Stimulated activated CD4-positive, alpha-beta T cell treated with anti-CD3 and anti-CD28 coated beads, Interleukin-15, amount 100 ng/mL, for 48 hours (primary cell): ENCODE measurements around the gene SSPN.

Experiments
- DNase-seq, 2 donors: peaks; one replicate each; pipeline ENCODE4 v3.0.0-alpha.2; 2020; ENCODE audit warnings: low read depth in 2 of 2

Gene SSPN

GRCh38 chr12:26187014-26187798 lies 8.2 kb upstream of the SSPN start:
- no peak for DNase-seq

GRCh38 chr12:26188127-26188526 lies 7.2 kb upstream of the SSPN start:
- no peak for DNase-seq

GRCh38 chr12:26188641-26189040 lies 6.7 kb upstream of the SSPN start:
- no peak for DNase-seq

GRCh38 chr12:26192142-26192541 lies 3.2 kb upstream of the SSPN start:
- no peak for DNase-seq

GRCh38 chr12:26193539-26193938 lies 1.8 kb upstream of the SSPN start:
- DNase-seq: no peak

- DNase-seq: no peak
Measured at GRCh38 chr12:26195641-26196420, 458 bp downstream of the SSPN start.

- no peak for DNase-seq
Measured at GRCh38 chr12:26196421-26196716, 996 bp downstream of the SSPN start.

- no peak for DNase-seq
Measured at GRCh38 chr12:26197832-26198231, 2.5 kb downstream of the SSPN start.

GRCh38 chr12:26198742-26199141 lies 3.4 kb downstream of the SSPN start:
- DNase-seq: no peak

- no peak for DNase-seq
Measured at GRCh38 chr12:26203167-26203780, 7.9 kb downstream of the SSPN start.

- DNase-seq: no peak
Measured at GRCh38 chr12:26204612-26205289, 9.4 kb downstream of the SSPN start.

- no peak for DNase-seq
Measured at GRCh38 chr12:26205298-26205697, 9.9 kb downstream of the SSPN start.

GRCh38 chr12:26205941-26206340 lies 10.6 kb downstream of the SSPN start:
- DNase-seq: no peak

GRCh38 chr12:26211331-26211730 lies 16.0 kb downstream of the SSPN start:
- DNase-seq: no peak

- no peak for DNase-seq
Measured at GRCh38 chr12:26212396-26212795, 17.0 kb downstream of the SSPN start.

GRCh38 chr12:26212988-26213387 lies 17.6 kb downstream of the SSPN start:
- no peak for DNase-seq

GRCh38 chr12:26214121-26214520 lies 18.7 kb downstream of the SSPN start:
- DNase-seq: no peak

GRCh38 chr12:26219736-26220135 lies 24.4 kb downstream of the SSPN start:
- no peak for DNase-seq

GRCh38 chr12:26224657-26225056 lies 29.3 kb downstream of the SSPN start:
- DNase-seq: no peak

GRCh38 chr12:26226122-26226521 lies 30.7 kb downstream of the SSPN start:
- no peak for DNase-seq

GRCh38 chr12:26226629-26227360 lies 31.4 kb downstream of the SSPN start:
- no peak for DNase-seq

GRCh38 chr12:26227361-26227745 lies 32.0 kb downstream of the SSPN start:
- DNase-seq: no peak
